ENCODE data around the gene BUD23.

GRCh38 chr7:73633844-73634243, 49.6 kb upstream of the BUD23 start:
- TF ChIP-seq POLR2AphosphoS5 (IDR thresholded peaks at IDR 0.05), result no peak
- TF ChIP-seq CTCF (IDR thresholded peaks at IDR 0.05), result no peak
- no peak for TF ChIP-seq POLR2A (IDR thresholded peaks at IDR 0.05)

Data from stomach (tissue), 4 donors.